ENCODE data around the gene GABBR2.
"Not testable (repeated sequence)": the region's sequence is repeated elsewhere in the genome, so short reads cannot be mapped to it uniquely, and the experiment has no call there.

GABBR2 gene

DNA sequence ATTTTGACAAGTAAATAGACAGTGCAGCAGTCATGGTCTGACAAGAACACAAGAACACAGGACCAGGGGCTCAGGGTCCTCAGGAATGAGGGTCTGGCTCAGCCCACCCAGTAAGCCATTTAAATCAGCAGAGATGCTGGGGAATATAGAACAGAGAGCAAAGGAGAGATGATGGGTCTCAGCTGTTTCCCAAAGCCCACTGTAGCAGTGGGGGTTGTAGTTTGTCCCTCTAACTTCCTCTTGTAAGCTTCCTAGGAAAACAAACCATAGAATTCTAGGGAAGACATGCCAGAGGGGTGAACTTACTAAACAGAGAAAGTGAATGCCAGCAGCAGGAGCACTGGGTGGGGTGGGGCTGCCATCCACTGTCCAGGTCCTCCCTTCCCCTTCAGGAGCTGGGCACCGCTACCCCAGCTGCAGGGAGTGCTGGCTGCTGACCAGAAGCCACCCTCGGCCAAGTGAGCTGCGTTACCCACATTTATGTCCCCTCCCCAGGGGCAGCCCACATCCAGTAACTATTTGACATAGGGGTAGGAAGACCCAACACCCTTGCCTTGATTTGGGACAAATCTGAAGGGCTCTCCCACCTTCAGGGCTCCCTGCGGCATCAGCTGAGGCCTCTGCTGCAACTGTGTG is 41.6 kb downstream of the GABBR2 start:
- Histone ChIP-seq H3K4me3 (ENCODE audit: low read length) (no peak overlapping the region), H3K4me2 (ENCODE audit: low read length) (no peak overlapping the region), H3K27me3 (ENCODE audit: control insufficient read depth, insufficient read depth, low read length) (peaks cover 29% of the 10 kb centered on the region), H3K4me1 (ENCODE audit: control insufficient read depth, insufficient read depth, low read length) (no peaks in the 10 kb centered on the region), H3K9me3 (replicated peaks; ENCODE audit: low read length) (no peaks in the 10 kb centered on the region), H3K9ac (ENCODE audit: low read depth, low read length) (no peak overlapping the region), H3K36me3 (ENCODE audit: insufficient read depth, low read length) (no peaks in the 10 kb centered on the region)

DNA sequence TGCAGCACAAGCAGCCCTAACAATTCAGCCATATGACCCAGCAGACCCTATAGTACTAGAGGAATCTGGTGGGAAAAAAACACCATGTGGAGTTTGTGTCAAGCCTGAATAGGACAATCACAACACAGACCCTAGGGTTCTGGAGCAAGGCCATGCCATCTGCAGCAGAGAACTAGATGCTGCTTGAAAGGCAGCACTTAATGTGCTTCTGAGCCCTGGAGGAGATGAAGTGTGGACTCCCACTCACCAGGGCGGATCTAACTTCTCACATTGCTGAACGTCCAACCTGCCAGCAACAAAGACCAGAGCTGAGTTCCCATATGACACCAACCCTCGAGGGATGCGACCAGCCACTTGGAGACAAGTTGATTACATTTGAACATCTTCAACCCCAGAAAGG is 43.2 kb downstream of the GABBR2 start:
- Histone ChIP-seq H3K9me3 (replicated peaks; ENCODE audit: low read length) (no peaks in the 10 kb centered on the region), H3K9ac (ENCODE audit: low read depth, low read length) (no peak overlapping the region), H3K4me2 (ENCODE audit: low read length) (no peak overlapping the region), H3K4me1 (ENCODE audit: control insufficient read depth, insufficient read depth, low read length) (no peaks in the 10 kb centered on the region), H3K27me3 (ENCODE audit: control insufficient read depth, insufficient read depth, low read length) (peaks cover 23% of the 10 kb centered on the region), H3K4me3 (ENCODE audit: low read length) (no peak overlapping the region), H3K36me3 (ENCODE audit: insufficient read depth, low read length) (no peaks in the 10 kb centered on the region)

DNA sequence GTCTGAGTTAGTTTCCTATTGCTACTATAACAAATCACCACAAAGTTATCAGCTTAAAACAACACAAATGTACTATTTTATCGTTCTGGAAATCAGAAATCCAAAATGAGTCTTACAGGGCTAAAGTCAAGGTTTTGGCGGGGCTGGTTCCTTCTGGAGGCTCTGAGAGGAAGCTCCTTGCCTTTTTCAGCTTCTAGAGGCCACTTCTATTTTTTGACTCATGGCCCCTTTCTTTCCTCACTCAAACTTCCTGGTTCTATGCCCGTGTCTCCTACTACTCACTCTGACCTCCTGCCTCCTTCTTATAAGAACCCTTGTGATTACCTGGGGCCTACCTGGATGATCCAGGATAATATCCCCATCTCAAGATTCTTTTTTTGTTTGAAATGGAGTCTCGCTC is 48.2 kb downstream of the GABBR2 start:
- no peak overlapping the region for H3K4me3 ChIP-seq (ENCODE audit: low read length)
- peaks cover 12% of the 10 kb centered on the region for H3K27me3 ChIP-seq (ENCODE audit: control insufficient read depth, insufficient read depth, low read length)
- H3K4me1 ChIP-seq (ENCODE audit: control insufficient read depth, insufficient read depth, low read length): no peaks in the 10 kb centered on the region

DNA sequence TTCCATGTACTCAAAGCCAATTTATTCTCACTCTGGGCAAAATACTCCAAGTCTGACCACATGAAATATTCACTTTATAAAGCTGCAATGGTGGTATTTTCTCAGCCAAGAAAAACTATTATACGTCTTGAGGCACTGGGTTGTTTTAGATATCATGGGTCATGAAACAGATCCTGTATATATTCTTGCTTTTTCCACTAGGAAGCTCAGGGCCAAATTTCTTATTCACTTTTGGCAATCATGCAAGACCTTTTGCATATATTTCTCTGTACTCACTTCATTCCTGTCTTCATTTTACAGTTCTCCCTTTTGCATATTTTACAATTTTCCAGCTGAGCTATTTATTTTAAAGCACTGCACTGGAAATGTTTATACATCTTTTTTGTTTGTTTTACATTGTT is 49.8 kb downstream of the GABBR2 start:
- Histone ChIP-seq H3K4me3 (ENCODE audit: low read length) (no peak overlapping the region), H3K27me3 (ENCODE audit: control insufficient read depth, insufficient read depth, low read length) (peaks cover 13% of the 10 kb centered on the region), H3K36me3 (ENCODE audit: insufficient read depth, low read length) (no peaks in the 10 kb centered on the region), H3K9ac (ENCODE audit: low read depth, low read length) (no peak overlapping the region), H3K9me3 (replicated peaks; ENCODE audit: low read length) (no peaks in the 10 kb centered on the region), H3K4me2 (ENCODE audit: low read length) (no peak overlapping the region), H3K4me1 (ENCODE audit: control insufficient read depth, insufficient read depth, low read length) (peaks cover 3% of the 10 kb centered on the region)

More for the DNA sequence above, 48.2 kb downstream of the GABBR2 start:
- H3K4me2 ChIP-seq (ENCODE audit: low read length): no peak overlapping the region
- H3K9me3 ChIP-seq (replicated peaks; ENCODE audit: low read length): no peaks in the 10 kb centered on the region
- H3K9ac ChIP-seq (ENCODE audit: low read depth, low read length): no peak overlapping the region
- H3K36me3 ChIP-seq (ENCODE audit: insufficient read depth, low read length): no peaks in the 10 kb centered on the region

DNA sequence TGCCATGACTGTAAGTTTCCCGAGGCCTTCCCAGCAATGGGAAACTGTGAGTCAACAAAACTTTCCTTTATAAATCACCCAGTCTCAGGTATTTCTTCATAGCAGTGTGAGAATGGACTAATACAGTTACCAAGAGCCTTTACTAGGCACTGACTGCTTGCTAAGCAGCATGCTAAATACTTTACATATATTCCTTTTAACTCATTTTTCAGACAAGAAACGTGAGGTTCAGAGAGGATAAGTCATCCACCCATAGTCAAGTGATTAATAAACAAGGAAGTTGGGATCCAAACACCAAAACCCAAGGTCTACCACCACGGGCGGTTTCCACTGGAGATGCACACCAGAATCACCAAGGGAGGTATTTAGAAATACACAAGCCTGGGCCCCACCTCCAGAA is 50.8 kb downstream of the GABBR2 start:
- Histone ChIP-seq H3K4me2 (ENCODE audit: low read length) (no peak overlapping the region), H3K36me3 (ENCODE audit: insufficient read depth, low read length) (no peaks in the 10 kb centered on the region), H3K4me3 (ENCODE audit: low read length) (no peak overlapping the region), H3K27me3 (ENCODE audit: control insufficient read depth, insufficient read depth, low read length) (peaks cover 13% of the 10 kb centered on the region), H3K4me1 (ENCODE audit: control insufficient read depth, insufficient read depth, low read length) (peaks cover 3% of the 10 kb centered on the region), H3K9ac (ENCODE audit: low read depth, low read length) (no peak overlapping the region), H3K9me3 (replicated peaks; ENCODE audit: low read length) (no peaks in the 10 kb centered on the region)

DNA sequence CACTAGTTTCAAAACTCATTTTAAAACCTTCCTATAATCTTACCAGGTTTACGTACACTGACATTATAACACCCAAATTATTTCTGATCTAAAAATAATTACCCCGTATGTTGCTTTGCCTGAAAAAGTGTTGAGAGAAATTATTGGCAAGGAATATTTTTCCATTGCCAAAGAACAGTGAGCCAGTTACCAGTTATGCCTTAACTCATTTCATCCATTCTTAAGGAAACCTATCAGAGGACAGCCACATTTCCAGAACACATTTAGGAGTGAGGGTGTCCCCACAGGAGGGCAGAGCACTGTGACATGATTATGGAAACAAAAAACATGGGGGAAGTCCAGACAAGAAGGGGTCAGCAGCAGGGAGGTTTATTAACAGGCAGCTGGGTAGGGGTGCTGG is 52.2 kb downstream of the GABBR2 start:
- Histone ChIP-seq H3K4me1 (ENCODE audit: control insufficient read depth, insufficient read depth, low read length) (peaks cover 3% of the 10 kb centered on the region), H3K27me3 (ENCODE audit: control insufficient read depth, insufficient read depth, low read length) (peaks cover 17% of the 10 kb centered on the region), H3K9ac (ENCODE audit: low read depth, low read length) (no peak overlapping the region), H3K9me3 (replicated peaks; ENCODE audit: low read length) (no peaks in the 10 kb centered on the region), H3K4me2 (ENCODE audit: low read length) (no peak overlapping the region), H3K36me3 (ENCODE audit: insufficient read depth, low read length) (no peaks in the 10 kb centered on the region), H3K4me3 (ENCODE audit: low read length) (no peak overlapping the region)

DNA sequence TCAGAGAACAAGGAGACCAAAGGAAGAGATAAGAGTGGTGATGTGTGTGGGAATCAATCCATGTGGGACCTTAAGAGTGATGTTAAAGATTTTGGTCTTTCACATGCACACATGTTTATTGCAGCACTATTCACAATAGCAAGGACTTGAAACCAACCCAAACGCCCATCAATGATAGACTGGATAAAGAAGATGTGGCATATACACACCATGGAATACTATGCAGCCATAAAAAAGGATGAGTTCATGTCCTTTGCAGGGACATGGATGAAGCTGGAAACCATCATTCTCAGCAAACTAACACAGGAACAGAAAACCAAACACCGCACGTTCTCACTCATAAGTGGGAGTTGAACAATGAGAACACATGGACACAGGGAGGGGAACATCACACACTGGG is 53.3 kb downstream of the GABBR2 start:
- not testable (repeated sequence) for H3K9me3 ChIP-seq (replicated peaks; ENCODE audit: low read length); H3K4me3 ChIP-seq (ENCODE audit: low read length); H3K4me2 ChIP-seq (ENCODE audit: low read length); H3K4me1 ChIP-seq (ENCODE audit: control insufficient read depth, insufficient read depth, low read length); H3K9ac ChIP-seq (ENCODE audit: low read depth, low read length); H3K36me3 ChIP-seq (ENCODE audit: insufficient read depth, low read length)
- H3K27me3 ChIP-seq (ENCODE audit: control insufficient read depth, insufficient read depth, low read length): peaks cover 20% of the 10 kb centered on the region

DNA sequence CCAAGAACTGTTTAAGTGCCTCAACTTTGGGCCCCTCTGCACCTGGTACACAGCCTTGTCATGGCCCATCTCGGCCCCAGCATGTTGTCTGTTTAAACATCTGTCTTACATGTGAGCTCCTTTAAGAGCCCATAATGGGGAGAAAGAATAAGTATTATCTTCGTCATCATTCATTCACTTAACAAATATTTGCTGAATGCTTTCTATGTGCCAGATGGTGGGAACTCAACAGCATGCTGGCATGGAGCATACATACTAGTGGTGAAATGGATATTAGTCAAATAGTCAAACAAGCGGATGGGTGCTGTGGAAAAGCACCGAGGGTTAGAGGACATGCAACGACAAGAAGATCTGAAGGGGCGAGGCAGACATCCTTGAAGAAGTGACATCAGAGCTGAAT is 54.5 kb downstream of the GABBR2 start:
- H3K4me2 ChIP-seq (ENCODE audit: low read length): no peak overlapping the region
- peaks cover 3% of the 10 kb centered on the region for H3K4me1 ChIP-seq (ENCODE audit: control insufficient read depth, insufficient read depth, low read length)
- no peak overlapping the region for H3K9ac ChIP-seq (ENCODE audit: low read depth, low read length)
- H3K36me3 ChIP-seq (ENCODE audit: insufficient read depth, low read length): no peaks in the 10 kb centered on the region
- H3K9me3 ChIP-seq (replicated peaks; ENCODE audit: low read length): no peaks in the 10 kb centered on the region
- H3K27me3 ChIP-seq (ENCODE audit: control insufficient read depth, insufficient read depth, low read length): peaks cover 27% of the 10 kb centered on the region
- no peak overlapping the region for H3K4me3 ChIP-seq (ENCODE audit: low read length)

DNA sequence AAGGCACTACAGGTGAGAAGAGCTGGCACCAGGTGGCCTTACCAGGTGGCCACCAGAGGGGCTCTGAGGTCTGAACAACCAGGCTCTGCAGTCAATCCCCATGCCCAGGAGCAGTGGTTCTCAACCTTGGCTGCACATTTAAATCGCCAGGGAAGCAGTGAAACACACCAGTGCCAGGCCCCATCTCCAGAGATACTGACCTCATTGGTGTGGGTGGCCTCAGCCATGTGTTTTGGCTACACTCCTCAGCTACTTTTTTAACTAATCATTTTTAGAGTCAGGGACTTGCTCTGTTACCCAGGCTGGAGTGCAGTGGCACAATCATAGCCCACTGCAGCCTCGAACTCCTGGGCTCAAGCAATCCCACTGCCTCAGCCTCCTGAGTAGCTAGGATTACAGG is 56.0 kb downstream of the GABBR2 start:
- Histone ChIP-seq H3K9ac (ENCODE audit: low read depth, low read length) (no peak overlapping the region), H3K4me1 (ENCODE audit: control insufficient read depth, insufficient read depth, low read length) (peaks cover 3% of the 10 kb centered on the region), H3K9me3 (replicated peaks; ENCODE audit: low read length) (no peaks in the 10 kb centered on the region), H3K36me3 (ENCODE audit: insufficient read depth, low read length) (no peaks in the 10 kb centered on the region), H3K27me3 (ENCODE audit: control insufficient read depth, insufficient read depth, low read length) (peaks cover 27% of the 10 kb centered on the region), H3K4me3 (ENCODE audit: low read length) (no peak overlapping the region), H3K4me2 (ENCODE audit: low read length) (no peak overlapping the region)

DNA sequence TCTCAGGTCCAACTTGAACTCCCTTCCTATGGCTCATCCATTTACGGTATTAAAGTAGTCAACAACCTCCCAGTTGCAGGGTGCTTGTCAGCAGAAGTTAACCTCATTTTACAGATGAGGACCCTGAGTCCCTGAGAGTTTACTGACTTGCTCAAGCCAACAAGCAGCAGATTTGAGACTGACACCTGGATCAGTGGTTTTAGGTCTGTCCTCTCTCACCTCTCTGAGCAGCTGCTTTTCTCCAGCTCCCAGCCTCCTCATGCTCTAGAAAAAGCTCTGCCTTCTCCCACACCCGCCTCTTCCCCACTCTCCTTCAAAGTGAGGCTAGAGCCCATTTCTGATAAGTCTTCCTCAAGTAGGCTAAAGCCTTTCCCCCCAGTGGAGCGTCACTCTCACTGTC is 56.4 kb downstream of the GABBR2 start:
- no peaks in the 10 kb centered on the region for H3K36me3 ChIP-seq (ENCODE audit: insufficient read depth, low read length)
- peaks cover 24% of the 10 kb centered on the region for H3K27me3 ChIP-seq (ENCODE audit: control insufficient read depth, insufficient read depth, low read length)
- H3K4me3 ChIP-seq (ENCODE audit: low read length): no peak overlapping the region
- H3K4me1 ChIP-seq (ENCODE audit: control insufficient read depth, insufficient read depth, low read length): peaks cover 3% of the 10 kb centered on the region
- no peaks in the 10 kb centered on the region for H3K9me3 ChIP-seq (replicated peaks; ENCODE audit: low read length)
- no peak overlapping the region for H3K9ac ChIP-seq (ENCODE audit: low read depth, low read length)
- H3K4me2 ChIP-seq (ENCODE audit: low read length): no peak overlapping the region

DNA sequence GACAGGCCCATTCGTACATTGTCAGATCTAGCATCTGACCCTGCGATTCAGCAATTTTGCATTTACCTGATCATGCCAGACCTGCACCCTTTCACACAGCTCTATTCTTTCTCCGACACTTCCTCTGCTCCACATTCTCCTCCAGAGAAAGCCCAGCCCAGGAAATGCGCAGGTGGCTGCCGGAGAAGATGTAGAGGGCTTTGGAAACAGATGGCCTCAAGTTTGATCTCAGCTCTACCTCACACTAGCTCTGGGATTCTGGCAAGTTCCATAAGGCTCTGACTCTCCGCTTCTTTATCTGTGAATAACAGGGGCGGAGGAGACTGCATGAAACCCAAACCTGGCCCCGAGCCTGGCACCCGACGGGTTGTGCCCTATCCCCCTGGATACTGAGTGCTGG is 61.5 kb downstream of the GABBR2 start:
- H3K9me3 ChIP-seq (replicated peaks; ENCODE audit: low read length): no peaks in the 10 kb centered on the region
- H3K27me3 ChIP-seq (ENCODE audit: control insufficient read depth, insufficient read depth, low read length): peaks cover 42% of the 10 kb centered on the region
- no peaks in the 10 kb centered on the region for H3K4me1 ChIP-seq (ENCODE audit: control insufficient read depth, insufficient read depth, low read length)
- H3K4me2 ChIP-seq (ENCODE audit: low read length): no peak overlapping the region
- H3K4me3 ChIP-seq (ENCODE audit: low read length): no peak overlapping the region
- no peaks in the 10 kb centered on the region for H3K36me3 ChIP-seq (ENCODE audit: insufficient read depth, low read length)
- no peak overlapping the region for H3K9ac ChIP-seq (ENCODE audit: low read depth, low read length)

DNA sequence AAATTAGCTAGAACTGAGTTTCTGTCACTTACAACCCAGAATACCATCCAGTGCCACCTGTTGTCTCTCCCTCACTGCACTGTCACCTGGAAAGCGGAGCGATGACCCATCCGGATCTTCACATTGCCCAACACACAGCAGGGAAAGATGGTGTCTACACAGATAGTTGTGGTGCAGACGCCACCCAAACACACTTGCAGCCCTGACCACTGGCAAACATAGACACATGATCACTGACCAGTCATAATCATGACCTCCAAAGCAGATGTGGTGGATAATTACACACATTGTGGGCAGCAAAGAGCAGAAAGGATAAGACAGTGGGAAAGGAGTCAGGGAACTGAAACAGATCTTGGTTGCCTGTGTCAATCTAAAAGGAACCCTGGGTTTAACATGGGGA is 64.7 kb downstream of the GABBR2 start:
- Histone ChIP-seq H3K4me1 (ENCODE audit: control insufficient read depth, insufficient read depth, low read length) (no peaks in the 10 kb centered on the region), H3K4me3 (ENCODE audit: low read length) (no peak overlapping the region), H3K27me3 (ENCODE audit: control insufficient read depth, insufficient read depth, low read length) (peaks cover 42% of the 10 kb centered on the region), H3K9me3 (replicated peaks; ENCODE audit: low read length) (no peaks in the 10 kb centered on the region), H3K36me3 (ENCODE audit: insufficient read depth, low read length) (no peaks in the 10 kb centered on the region), H3K9ac (ENCODE audit: low read depth, low read length) (no peak overlapping the region), H3K4me2 (ENCODE audit: low read length) (no peak overlapping the region)

Measured in skeletal muscle satellite cell (primary cell).